Activated naive CD4-positive, alpha-beta T cell treated with anti-CD3 and anti-CD28 coated beads, Interleukin-2, amount 50 U/mL, for 72 hours (primary cell): ENCODE measurements around the gene TBC1D22A. TPM values are rescaled to one million over a fixed set of nuclear protein-coding genes. Genes with fewer than 3 reads are reported as not detected.
A peak's percentile ranks its signal among the peaks of the same experiment; 100 is the strongest.
"Not testable (repeated sequence)": the region's sequence is repeated elsewhere in the genome, so short reads cannot be mapped to it uniquely, and the experiment has no call there.

ENCODE experiments used
- ATAC-seq, 2 donors: fragments of 150-1000 bp; cut with Tn5 transposase; 2 replicates each; pipeline ENCODE4 v1.10.0; 2021; ENCODE audit warnings: mild to moderate bottlenecking in 2 of 2, moderate library complexity in 2 of 2
- DNase-seq, 2 donors: peaks; one replicate each; pipeline ENCODE4 v3.0.0; 2021 to 2022; ENCODE audit warnings: low spot score in 2 of 2
- H3K27ac Mint-ChIP-seq, 2 donors: one replicate each; pipeline ENCODE4 v1.8.0; 2022; ENCODE audit warnings: mild to moderate bottlenecking in 2 of 2, mixed read lengths in 2 of 2
- H3K36me3 Mint-ChIP-seq, 2 donors: one replicate each; pipeline ENCODE4 v1.8.0; 2022; ENCODE audit warnings: mixed read lengths in 2 of 2
- H3K9me3 Mint-ChIP-seq, 2 donors: one replicate each; pipeline ENCODE4 v1.8.0; 2022; ENCODE audit warnings: mixed read lengths in 2 of 2
- total RNA-seq, 2 donors: library from RNA; stranded (reverse); gene quantifications; one replicate each; pipeline ENCODE4 v1.2.3, GENCODE V29; 2022

Gene TBC1D22A
- total RNA-seq, 2 donors from 2014 or later, result 17.8 to 50.8 TPM

DNA sequence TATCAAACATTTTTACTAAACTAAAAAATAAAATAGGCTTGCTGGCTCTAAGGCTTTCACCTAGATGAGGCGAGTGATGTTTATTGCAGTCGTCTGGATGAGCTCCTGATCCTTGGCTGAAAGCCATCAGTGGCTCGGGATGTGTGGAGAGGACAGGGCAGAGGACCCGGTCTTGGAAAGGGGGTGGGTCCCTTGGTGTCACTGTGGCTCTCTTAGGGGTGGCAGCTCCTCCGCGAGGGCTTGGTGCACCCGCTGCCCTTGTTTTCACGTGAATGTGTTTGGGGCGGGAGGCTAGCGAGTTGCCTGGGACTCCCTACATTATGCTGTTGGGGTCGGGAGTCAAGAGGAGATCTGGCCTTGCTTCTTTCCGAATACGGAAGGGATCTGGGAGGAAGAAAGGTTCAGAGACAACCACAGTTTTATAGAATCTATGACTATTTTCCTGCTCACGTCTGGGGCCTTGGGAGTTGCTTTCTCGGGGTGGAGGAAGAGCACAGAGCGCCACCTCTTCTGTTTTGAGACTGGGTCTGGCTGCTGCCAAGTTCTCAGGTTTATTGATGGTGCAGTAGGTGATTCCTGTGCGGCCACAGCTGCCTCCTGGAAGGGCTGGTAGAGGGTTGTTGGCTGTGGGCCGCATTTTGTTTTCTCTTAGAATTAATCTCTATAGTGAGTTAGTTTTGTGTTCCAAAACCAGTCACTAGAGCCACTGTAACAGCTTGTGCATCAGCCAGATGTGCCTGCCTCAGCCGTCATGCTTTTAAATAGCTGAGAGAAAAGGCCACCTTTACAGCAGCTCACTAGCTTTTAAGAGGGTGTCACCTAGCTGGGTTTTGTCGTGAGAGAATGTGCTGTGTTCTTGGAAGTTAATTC, 12.8 kb downstream of the TBC1D22A start:
- peaks cover 0 to 39% of the 10 kb centered on the region in 2 donors for H3K36me3 Mint-ChIP-seq
- ATAC-seq (no peak), DNase-seq (no peak)
- H3K9me3 Mint-ChIP-seq, result no peaks in the 10 kb centered on the region
- H3K27ac Mint-ChIP-seq, result peak overlapping the region; percentile 60 to 84

DNA sequence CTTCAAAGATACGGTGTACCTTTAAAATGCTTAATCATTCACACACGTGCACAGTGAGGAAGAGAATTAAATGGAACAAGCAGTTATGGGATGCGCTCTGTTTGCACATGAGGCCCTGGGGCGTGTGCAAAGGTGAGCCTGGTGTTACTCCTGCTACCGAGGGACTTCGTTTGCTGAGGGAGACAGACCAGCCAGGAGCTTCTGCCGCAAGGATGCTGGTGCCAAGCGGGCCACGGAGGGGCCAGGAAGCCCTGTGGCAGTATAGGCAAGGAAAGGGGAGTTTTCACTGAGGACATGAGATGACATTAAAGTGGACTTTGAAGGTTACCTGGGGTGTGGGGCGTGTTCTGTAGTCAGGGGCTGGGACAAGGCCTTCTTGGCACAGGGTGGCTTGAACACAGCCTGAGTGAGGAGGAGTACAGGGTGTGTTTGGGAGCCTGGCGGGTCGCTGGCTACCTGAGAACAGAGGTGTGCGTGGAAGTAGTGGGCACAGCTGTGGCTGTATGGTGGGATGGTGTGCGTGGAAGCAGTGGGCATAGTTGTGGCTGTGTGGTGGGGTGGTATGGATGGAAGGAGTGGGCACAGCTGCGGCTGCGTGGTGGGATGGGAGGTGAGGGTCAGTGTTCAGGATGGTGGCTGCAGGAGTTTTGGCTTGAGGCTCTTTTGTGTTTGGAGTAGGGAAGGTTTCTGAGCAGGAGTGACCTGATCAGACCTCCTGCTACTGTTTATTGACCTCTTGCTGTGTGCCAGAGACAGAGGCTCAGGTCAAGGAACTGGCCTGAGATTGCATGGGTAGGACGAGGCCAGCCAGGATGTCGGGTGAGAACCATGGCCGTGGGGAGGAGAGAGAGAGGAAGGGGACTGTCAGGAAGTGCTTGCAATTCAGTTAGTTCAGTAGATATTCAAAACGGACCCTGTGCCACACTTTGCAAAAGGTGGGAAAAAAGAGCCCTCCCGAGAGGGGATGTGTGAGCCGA, 13.7 kb downstream of the TBC1D22A start:
- Mint-ChIP-seq H3K9me3 (no peaks in the 10 kb centered on the region), H3K27ac (peak overlapping the region; percentile 60 to 92), H3K36me3 (peaks cover 0 to 33% of the 10 kb centered on the region in 2 donors)
- DNase-seq, result no peak
- no peak for ATAC-seq

DNA sequence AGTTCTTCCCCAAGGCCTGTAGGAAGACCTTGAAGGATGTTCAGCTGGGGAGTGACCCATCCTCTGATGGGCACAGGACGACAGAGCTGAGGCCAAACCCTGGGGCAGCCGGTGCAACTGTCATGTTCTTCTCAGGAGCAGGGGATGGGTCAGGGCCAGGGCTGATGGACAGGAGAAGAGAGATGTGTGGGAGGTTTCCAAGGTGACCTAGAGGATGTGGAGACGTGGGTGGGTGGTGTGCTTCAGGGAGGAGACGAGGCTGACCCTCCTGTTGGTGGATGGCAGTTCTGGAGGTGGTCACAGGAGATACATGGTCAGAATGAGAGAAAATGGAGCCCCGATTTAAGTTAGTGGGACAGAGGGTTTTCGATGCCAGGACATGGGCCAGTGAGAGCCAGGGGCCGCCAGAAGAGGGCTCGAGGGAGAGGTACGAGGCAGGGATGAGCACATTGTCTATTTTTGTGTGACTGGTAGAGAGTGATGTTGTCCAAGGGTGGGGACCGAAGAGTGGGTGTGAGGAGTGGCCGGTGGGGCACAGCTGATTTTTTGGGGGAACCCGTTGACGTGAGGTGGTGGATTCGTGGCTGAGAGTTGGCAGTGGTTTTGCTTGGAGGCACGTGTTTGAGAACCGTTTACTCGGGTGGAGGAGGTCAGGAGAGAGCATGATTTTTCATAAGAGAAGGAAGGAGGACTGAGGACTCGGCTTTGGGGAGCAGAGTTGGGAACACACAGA, 14.6 kb downstream of the TBC1D22A start:
- H3K9me3 Mint-ChIP-seq, result no peaks in the 10 kb centered on the region
- ATAC-seq (no peak), DNase-seq (no peak)
- H3K36me3 Mint-ChIP-seq, result peaks cover 0 to 33% of the 10 kb centered on the region in 2 donors
- peak overlapping the region; percentile 60 to 92 for H3K27ac Mint-ChIP-seq

DNA sequence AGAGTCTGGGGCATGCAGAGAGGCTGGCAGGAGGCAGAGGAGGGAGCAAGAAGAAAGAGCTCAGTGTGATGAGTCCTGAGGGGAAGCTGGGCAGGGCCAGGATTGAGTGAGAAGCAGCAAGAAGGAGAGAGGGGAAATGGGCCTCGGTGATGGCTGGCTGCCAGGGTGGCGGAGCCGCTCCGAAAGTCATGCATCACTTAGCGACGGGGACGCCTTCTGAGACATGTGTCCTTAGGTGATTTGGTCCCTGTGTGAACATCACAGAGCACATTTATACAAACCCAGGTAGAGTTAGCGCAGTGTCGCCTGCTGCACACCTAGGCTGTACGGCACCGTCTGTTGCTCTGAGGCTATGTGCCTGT, 15.1 kb downstream of the TBC1D22A start:
- Mint-ChIP-seq H3K27ac (peak overlapping the region; percentile 60 to 92), H3K9me3 (no peaks in the 10 kb centered on the region), H3K36me3 (peaks cover 0 to 33% of the 10 kb centered on the region in 2 donors)
- DNase-seq, result peak in 1 of 2 donors; percentile 55
- ATAC-seq, result no peak

DNA sequence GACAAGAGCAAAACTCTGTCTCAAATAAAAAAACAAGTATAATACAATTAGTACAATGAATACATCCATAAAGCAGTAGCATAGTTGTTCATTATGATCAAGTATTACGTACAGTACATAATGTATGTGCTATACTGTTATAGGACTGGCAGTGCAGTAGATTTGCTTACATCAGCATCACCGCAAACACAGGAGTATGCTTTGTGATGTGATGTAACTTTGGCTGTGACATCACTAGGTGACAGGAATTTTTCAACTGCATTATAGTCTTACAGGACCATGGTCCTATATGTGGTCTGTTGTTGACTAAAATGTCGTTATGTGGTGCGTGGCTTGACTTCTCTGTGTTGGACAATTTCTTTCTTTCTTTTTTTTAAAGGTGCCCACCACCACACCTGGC, 16.6 kb downstream of the TBC1D22A start:
- Mint-ChIP-seq H3K9me3 (no peaks in the 10 kb centered on the region), H3K36me3 (peaks cover 0 to 33% of the 10 kb centered on the region in 2 donors), H3K27ac (no peak overlapping the region)
- no peak for ATAC-seq
- DNase-seq, result no peak

DNA sequence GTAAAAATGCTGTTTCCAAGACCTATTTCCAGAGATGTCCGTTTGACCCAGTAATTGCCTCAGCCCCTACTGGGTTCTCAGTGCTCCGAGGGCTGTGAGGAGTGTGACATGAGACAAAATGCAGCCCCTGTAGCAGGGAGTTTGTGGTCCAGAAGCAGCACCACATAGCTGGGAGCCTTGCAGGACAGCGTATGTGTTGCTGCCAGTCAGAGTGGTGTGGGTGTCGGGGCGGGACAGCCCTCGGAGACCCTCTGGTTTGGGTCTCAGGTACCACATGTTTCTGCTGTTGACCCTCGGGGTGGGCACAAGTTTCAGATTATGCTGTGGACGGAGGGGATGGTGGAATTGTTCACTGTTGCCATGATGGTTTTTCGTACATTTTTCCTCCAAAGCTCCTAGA, 17.2 kb downstream of the TBC1D22A start:
- DNase-seq (peak in 1 of 2 donors; percentile 34), ATAC-seq (no peak)
- peaks cover 0 to 33% of the 10 kb centered on the region in 2 donors for H3K36me3 Mint-ChIP-seq
- H3K27ac Mint-ChIP-seq, result no peak overlapping the region
- H3K9me3 Mint-ChIP-seq, result no peaks in the 10 kb centered on the region

DNA sequence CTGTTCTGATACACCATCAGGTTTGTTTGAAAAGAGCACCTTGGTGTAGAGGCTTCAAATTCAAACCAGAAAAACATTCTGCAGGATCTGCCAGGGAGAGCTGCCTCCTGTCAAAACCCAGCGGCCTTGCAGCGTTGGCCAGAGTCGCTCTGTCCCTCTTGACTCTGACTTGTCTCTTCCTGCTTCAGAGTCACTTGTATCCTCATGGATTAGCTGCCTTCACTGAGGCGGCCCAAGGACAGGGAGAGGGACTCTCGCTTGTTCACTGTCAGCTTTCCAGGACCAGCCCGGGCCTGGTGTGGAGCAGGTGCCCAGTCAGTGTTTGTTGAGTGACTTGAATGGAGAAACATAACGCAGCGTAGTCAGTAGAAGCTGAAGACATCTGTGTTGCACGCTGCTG, 18.0 kb downstream of the TBC1D22A start:
- no peak for ATAC-seq
- Mint-ChIP-seq H3K27ac (peak overlapping the region in 1 of 2 donors; percentile 53), H3K36me3 (peaks cover 0 to 25% of the 10 kb centered on the region in 2 donors), H3K9me3 (no peaks in the 10 kb centered on the region)
- DNase-seq, result peak in 1 of 2 donors; percentile 37

DNA sequence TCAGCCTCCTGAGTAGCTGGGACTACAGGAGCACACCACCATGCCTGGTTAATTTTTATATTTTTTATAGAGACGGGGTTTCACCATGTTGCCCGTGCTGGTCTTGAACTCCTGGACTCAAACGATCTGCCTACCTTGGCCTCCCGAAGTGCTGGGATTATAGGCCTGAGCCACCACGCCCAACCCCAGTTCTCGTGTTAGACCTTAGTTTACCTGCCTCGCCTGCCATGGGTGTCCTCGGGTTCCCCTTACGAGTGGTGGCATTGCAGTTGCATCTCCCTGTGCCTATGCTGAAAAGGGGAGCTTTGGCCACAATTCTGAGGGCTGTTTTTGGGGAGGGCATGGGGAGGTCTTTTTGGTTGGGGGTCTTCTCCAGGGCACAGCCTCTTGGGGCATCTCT, 18.8 kb downstream of the TBC1D22A start:
- H3K9me3 Mint-ChIP-seq, result no peaks in the 10 kb centered on the region
- ATAC-seq, result no peak
- H3K27ac Mint-ChIP-seq, result no peak overlapping the region
- DNase-seq, result no peak
- peaks cover 0 to 17% of the 10 kb centered on the region in 2 donors for H3K36me3 Mint-ChIP-seq

DNA sequence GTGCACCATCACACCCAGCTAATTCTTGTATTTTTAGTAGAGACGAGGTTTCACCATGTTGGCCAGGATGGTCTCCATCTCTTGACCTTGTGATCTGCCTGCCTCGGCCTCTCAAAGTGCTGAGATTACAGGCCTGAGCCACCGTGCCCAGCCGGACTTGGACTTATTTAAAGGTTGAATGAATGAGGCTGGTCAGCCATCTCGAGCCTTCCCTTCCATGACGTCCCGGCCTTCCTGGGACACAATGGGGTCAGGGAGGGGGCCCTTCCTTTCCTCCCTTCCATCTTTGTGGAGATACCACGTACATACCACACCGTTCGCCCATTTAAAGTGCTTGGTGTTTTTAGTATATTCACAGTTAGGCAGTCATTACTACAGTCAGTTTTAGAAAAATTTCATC, 19.8 kb downstream of the TBC1D22A start:
- Mint-ChIP-seq H3K36me3 (peaks cover 0 to 14% of the 10 kb centered on the region in 2 donors), H3K27ac (peak overlapping the region in 1 of 2 donors; percentile 75)
- not testable (repeated sequence) for ATAC-seq, DNase-seq, H3K9me3 Mint-ChIP-seq

DNA sequence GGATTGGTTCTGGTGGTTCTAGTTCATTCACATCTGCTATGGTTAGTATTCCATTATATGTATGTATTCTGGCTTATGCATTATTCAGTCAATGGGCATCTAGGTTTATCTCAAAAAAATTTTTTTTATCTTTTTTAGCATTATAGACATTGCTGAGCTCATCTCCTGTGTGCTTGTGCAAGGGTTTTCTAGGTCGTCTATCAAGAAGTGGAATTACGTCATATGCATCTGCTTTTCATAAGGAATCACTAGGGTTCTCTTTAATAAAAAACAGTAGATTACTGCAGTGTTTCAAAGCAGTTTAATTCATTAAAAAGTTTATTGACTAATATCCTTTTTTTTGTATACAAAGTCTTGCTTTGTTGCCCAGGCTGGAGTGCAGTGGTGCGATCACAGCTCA, 21.3 kb downstream of the TBC1D22A start:
- Mint-ChIP-seq H3K27ac (no peak overlapping the region), H3K36me3 (peaks cover 0 to 11% of the 10 kb centered on the region in 2 donors), H3K9me3 (no peaks in the 10 kb centered on the region)
- no peak for DNase-seq
- ATAC-seq, result no peak

DNA sequence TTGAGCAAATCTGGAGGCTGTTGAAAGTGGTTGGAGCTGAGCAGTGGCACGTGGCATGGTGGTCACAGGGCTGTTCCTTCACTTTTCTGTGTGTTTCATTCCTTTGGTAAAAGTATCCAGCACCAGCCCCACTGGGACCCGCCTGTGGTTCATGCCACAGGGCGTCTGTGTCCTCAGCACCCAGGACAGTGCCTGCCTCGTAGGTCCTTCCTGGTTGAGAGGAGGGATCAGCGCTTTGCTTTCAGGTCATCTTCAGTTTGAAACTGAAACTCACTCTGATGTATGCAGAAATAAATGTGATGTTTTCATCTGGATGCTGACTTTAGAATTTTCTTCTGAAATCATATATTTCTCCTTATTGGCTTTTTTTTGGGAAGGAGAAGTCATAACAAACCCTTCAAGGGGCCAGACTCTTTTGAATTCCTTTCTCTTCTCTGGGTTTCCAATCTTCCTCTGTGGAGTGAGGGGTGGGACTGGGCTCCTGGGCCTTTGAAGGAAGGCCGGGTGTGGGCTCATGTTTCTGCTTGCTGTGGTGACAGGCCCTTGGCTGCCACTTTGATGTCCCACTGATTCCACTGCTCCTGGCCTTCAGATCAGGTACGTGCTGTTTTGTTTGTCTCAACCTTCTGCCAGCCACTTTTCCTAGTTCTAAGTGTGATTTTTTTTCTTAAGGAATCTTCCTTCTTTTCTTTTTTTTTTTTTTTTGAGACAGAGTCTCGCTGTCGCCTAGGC, 26.2 kb downstream of the TBC1D22A start:
- H3K36me3 Mint-ChIP-seq, result peaks cover 0 to 19% of the 10 kb centered on the region in 2 donors
- ATAC-seq (peak in 1 of 2 donors; percentile 45), DNase-seq (no peak)
- H3K9me3 Mint-ChIP-seq, result no peaks in the 10 kb centered on the region
- peak overlapping the region in 1 of 2 donors; percentile 81 for H3K27ac Mint-ChIP-seq

DNA sequence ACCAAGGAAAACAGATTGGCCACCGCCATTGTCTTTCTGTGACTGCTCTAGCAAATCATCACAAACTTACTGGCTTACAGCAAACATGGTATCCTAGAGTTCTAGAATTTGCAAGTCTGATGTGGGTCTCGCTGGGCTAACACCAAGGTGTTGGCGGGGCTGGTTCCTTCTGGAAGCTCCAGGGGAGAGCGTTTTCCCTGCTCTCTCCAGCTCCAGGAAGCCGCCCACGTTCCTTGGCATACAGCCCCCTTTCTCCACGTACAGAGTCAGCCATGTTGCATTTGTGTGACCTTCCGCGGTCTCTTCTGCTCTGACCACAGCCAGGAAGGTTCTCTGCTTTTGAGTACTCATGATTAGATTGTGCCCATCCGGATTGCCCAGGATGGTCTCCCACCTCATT, 27.5 kb downstream of the TBC1D22A start:
- ATAC-seq, result no peak
- DNase-seq, result no peak
- H3K36me3 Mint-ChIP-seq, result peaks cover 0 to 19% of the 10 kb centered on the region in 2 donors
- H3K27ac Mint-ChIP-seq, result peak overlapping the region in 1 of 2 donors; percentile 97
- H3K9me3 Mint-ChIP-seq, result no peaks in the 10 kb centered on the region

DNA sequence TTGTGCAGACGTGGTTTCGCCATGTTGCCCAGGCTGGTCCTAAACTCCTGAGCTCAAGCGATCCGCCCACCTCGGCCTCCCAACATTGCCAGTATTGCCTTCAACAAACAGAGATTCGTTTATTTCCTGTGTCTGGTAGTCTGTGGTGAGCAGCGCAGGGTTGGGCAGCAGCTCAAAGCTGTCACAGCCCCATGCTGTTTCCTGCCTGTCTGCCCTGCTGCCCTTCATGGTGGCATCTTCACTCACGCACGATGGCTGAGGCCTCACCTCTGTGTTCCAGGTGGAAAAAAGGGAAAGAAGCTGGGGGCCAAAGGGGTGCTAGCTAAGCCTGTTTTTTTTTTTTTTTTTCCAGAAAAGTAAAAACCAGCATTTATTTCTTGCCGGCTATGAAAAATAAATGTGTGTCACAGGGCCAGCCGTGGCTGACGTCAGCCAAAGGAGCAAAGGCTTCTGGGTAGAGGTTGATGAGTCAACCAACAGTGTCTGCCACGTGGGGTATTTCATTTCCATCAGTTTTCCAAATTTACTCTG, 28.8 kb downstream of the TBC1D22A start:
- peak; percentile 50 to 81 for DNase-seq
- Mint-ChIP-seq H3K36me3 (peaks cover 0 to 19% of the 10 kb centered on the region in 2 donors), H3K9me3 (no peaks in the 10 kb centered on the region), H3K27ac (peak overlapping the region; percentile 95 to 97)
- peak; percentile 95 to 98 for ATAC-seq

DNA sequence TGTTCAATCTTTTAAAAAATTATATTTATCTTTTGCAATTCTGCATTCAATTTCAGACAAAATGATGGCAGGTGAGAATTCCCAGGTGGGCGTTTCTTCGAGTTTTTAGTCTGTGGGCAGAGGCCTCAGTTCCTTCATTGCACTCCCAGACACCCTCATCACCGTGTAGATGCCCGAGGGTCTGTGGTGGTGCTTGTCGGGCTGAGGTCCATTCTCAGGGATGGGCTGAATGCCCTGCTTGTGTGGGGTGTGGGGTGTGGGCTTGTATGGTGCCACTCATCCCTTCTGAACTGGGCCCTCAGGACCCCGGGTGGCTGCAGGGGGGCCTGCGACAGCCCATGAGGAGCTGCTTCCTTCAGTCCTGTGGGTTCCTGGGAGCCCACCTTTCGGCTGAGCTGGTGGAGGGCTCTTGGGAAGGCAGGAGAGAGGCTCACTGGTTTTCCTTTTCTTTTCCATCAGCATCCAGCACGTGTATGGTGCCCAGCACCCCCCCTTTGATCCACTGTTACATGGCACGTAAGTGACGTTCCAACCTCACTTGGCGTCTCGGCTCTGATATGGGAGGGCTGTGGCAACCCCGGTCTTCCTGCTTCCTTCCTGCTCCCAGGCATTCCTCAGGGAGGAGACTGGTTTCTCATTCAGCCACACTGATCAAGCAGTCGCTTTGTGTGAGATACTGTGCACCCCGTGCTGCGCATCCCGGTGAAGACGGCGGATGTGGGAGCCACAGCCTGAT, 29.8 kb downstream of the TBC1D22A start:
- H3K27ac Mint-ChIP-seq, result peak overlapping the region; percentile 95 to 97
- no peak for ATAC-seq
- no peaks in the 10 kb centered on the region for H3K9me3 Mint-ChIP-seq
- peaks cover 0 to 12% of the 10 kb centered on the region in 2 donors for H3K36me3 Mint-ChIP-seq
- no peak for DNase-seq

DNA sequence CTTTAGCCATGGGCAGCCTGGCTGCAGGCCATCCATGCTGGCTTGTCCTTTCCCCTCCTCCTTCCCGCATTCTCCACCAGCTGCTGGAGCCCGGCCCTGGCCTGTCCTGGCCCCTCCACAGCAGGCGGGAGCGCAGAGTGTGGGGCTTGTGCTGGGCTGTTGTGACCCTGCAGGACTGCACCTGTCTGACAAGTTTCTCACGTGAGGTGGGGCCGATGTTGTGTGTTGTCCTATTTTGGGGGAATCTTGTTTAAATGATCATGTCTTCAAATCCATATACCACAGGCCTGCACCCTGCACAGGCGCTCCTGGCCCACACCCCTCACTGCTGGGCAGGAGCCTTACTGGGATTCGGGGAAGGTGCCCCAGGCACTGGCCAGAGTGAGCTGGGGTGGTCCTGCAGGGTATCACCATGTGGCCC, 30.4 kb downstream of the TBC1D22A start:
- H3K36me3 Mint-ChIP-seq, result peaks cover 0 to 8% of the 10 kb centered on the region in 2 donors
- ATAC-seq, result no peak
- DNase-seq, result no peak
- peak overlapping the region in 1 of 2 donors; percentile 97 for H3K27ac Mint-ChIP-seq
- no peaks in the 10 kb centered on the region for H3K9me3 Mint-ChIP-seq
